Ectodermal cell (in vitro differentiated cells): ENCODE data around the gene HEBP1.

Experiments used
- H3K27ac ChIP-seq: 2 replicates; pipeline ENCODE4 v1.7.0; 2013; ENCODE audit warnings: mild to moderate bottlenecking, low read depth, low read length; ENCODE audit not compliant: insufficient read depth, poor library complexity, severe bottlenecking
- H3K27me3 ChIP-seq: 2 replicates; pipeline ENCODE4 v1.7.0; 2013; ENCODE audit warnings: mild to moderate bottlenecking, low read length; ENCODE audit not compliant: insufficient read depth, control insufficient read depth, poor library complexity, severe bottlenecking
- H3K36me3 ChIP-seq: one replicate; pipeline ENCODE4 v1.7.0; 2013; ENCODE audit warnings: low read length; ENCODE audit not compliant: control insufficient read depth, insufficient read depth
- H3K4me1 ChIP-seq: one replicate; pipeline ENCODE4 v1.7.0; 2013; ENCODE audit warnings: low read length; ENCODE audit not compliant: control insufficient read depth, insufficient read depth
- H3K4me3 ChIP-seq: 2 replicates; pipeline ENCODE4 v1.7.0; 2013; ENCODE audit warnings: low read depth, low read length, control low read depth; ENCODE audit not compliant: insufficient read depth
- H3K9me3 ChIP-seq: 2 replicates; pipeline ENCODE4 v1.7.0; 2013; ENCODE audit warnings: mild to moderate bottlenecking, low read length, moderate library complexity; ENCODE audit not compliant: control insufficient read depth
- WGBS, 2 experiments: methylation state at CpG; one replicate each; pipeline ENCODE4 v1.1.7; 2013; ENCODE audit warnings: missing lambda C conversion rate in 2 of 2; 5-methylcytosine and 5-hydroxymethylcytosine counted together

Gene HEBP1

DNA sequence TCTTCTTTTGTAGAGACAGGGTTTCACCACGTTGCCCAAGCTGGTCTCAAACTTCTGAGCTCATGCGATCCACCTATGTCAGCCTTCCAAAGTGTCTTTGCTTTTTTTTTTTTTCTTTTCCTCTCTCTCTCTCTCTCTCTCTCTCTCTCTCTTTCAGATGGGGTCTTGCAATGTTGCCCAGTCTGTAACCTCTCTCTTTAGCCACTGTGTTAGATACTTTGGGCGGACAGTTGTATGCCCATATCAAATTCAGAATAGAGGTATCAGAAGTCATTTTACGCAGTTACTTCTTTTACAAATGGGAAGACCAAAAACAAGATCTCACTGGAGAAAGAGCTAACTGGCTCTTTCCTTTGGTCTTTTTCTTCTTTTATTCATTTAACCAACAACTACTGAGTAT is 6.7 kb downstream of the HEBP1 start:
- Histone ChIP-seq H3K4me1 (peaks cover 8% of the 10 kb centered on the region), H3K27me3 (no peaks in the 10 kb centered on the region), H3K27ac (no peak overlapping the region), H3K36me3 (no peaks in the 10 kb centered on the region), H3K9me3 (no peaks in the 10 kb centered on the region), H3K4me3 (no peak overlapping the region)
- WGBS, 2 experiments, result 89 to 91% methylated on average over 4 of the region's 4 CpGs

DNA sequence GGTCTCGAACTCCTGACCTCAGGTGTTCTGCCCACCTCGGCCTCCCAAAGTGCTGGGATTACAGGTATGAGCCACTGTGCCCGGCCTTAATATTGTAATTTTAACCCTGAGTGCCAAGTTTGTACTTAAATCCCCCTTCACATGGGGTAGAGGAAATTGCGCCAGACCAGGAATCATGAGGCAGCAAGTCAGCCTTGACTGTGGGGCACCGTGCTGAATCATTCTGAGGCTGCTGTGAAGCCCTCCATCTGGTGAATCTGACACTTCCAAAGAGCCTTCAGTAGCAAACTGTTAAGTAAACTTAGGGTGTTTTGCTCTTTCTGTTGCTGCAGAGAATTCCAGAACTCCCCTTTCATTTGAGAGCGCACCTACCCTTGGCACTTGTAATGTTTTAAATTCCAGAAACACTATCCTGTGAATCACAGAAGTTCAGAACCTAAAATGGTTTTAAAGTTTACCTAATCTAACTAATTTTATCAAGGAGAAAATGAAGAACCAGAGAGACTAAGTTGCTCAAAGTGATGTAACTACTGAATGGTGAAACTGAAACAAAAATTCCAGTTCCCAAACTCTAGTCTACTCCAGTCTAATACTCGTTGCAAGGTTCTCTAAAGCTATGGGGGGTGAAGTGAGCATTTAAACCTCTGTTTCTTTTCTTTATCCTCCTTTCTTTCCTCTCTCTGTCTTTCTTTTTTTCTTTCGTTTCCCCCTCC is 7.5 kb downstream of the HEBP1 start:
- Histone ChIP-seq H3K27ac (no peak overlapping the region), H3K36me3 (peaks cover 2% of the 10 kb centered on the region), H3K4me3 (no peak overlapping the region), H3K4me1 (peaks cover 8% of the 10 kb centered on the region), H3K9me3 (no peaks in the 10 kb centered on the region), H3K27me3 (no peaks in the 10 kb centered on the region)
- 86 to 87% methylated on average over 8 of the region's 8 CpGs for WGBS, 2 experiments

GRCh38 chr12:12990700-12991468 is 9.2 kb downstream of the HEBP1 start:
- Histone ChIP-seq H3K4me3 (no peak overlapping the region), H3K27me3 (no peaks in the 10 kb centered on the region), H3K27ac (no peak overlapping the region), H3K9me3 (no peaks in the 10 kb centered on the region), H3K36me3 (peaks cover 16% of the 10 kb centered on the region), H3K4me1 (peaks cover 8% of the 10 kb centered on the region)
- 74 to 79% methylated on average over 6 to 7 of the region's 7 CpGs for WGBS, 2 experiments

- Histone ChIP-seq H3K4me3 (no peak overlapping the region), H3K27me3 (no peaks in the 10 kb centered on the region), H3K27ac (no peak overlapping the region), H3K9me3 (no peaks in the 10 kb centered on the region), H3K4me1 (peaks cover 8% of the 10 kb centered on the region), H3K36me3 (peaks cover 18% of the 10 kb centered on the region)
- WGBS, 2 experiments, result 65 to 73% methylated on average over 4 of the region's 5 CpGs
These were observed 12.6 kb downstream of the HEBP1 start for GRCh38 chr12:12987421-12987820.

DNA sequence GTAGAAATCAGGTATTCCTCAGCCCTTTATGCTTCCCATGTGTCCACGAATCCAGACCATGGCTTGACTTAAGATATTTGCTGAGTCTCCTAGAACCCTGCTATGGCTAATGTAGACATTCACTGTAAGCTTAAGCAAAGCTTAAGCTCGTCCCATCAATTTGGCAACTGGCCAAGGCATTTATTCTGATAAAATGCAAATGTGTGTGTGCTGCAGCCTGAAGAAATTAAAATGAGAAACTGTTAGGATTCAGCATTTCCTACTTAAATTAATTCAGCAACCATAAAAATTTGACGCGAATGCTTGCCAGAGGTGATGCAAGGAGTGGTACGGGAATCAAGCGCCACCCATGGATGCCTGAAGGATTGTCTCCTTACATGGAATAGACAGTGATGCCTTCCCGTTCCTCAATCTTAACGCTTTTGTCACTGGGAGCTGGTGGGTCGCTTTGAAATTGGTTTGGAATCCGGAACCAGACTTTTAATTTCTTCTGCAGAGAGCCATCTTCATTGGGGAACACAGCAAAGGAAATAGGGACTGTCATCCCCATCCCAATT is 13.2 kb downstream of the HEBP1 start:
- Histone ChIP-seq H3K27ac (no peak overlapping the region), H3K9me3 (no peaks in the 10 kb centered on the region), H3K27me3 (no peaks in the 10 kb centered on the region), H3K4me3 (no peak overlapping the region), H3K36me3 (peaks cover 18% of the 10 kb centered on the region), H3K4me1 (peaks cover 8% of the 10 kb centered on the region)
- WGBS, 2 experiments, result 95% methylated on average over 10 of the region's 10 CpGs

DNA sequence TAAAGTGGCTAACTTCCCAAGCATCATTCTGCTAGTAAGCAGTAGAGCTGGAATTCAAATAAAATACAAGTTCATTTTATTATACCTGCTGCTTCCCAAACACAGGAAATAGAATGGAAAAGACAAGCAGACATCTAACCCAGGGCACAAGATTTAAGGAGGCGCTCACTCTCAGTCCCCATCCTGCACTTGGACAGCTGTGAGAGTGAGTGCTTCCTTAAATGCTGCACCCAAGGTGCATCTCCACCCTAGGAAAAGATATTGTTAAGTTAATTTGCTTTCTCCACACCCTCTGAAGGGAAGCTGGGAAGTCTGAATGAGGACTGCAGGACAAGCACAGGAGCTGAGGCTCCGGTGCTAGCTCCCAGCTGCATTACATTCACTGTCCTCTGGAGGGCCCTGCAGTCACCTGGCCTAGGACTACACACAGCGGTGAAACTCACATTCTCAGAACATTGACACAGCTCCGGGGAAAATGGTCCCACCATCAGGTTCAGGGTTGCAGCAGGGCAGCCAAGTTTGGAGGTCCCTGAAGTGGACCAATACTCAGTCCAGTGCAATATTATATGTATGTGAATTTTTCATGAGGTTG is 14.2 kb downstream of the HEBP1 start:
- Histone ChIP-seq H3K27ac (no peak overlapping the region), H3K4me1 (peaks cover 2% of the 10 kb centered on the region), H3K36me3 (peaks cover 18% of the 10 kb centered on the region), H3K9me3 (no peaks in the 10 kb centered on the region), H3K27me3 (no peaks in the 10 kb centered on the region), H3K4me3 (no peak overlapping the region)
- WGBS, 2 experiments, result 63 to 64% methylated on average over 4 of the region's 4 CpGs

- peaks cover 18% of the 10 kb centered on the region for H3K36me3 ChIP-seq
- H3K27me3 ChIP-seq, result no peaks in the 10 kb centered on the region
- H3K4me1 ChIP-seq, result peaks cover 6% of the 10 kb centered on the region
- no peak overlapping the region for H3K4me3 ChIP-seq
- no peak overlapping the region for H3K27ac ChIP-seq
- WGBS, 2 experiments, result 98 to 99% methylated on average over 5 of the region's 5 CpGs
- H3K9me3 ChIP-seq, result no peaks in the 10 kb centered on the region
These were observed 15.9 kb downstream of the HEBP1 start for GRCh38 chr12:12984149-12984548.

- peaks cover 7% of the 10 kb centered on the region for H3K4me1 ChIP-seq
- no peaks in the 10 kb centered on the region for H3K27me3 ChIP-seq
- no peak overlapping the region for H3K4me3 ChIP-seq
- peaks cover 18% of the 10 kb centered on the region for H3K36me3 ChIP-seq
- WGBS, 2 experiments, result 61 to 76% methylated on average over 7 to 9 of the region's 9 CpGs
- no peaks in the 10 kb centered on the region for H3K9me3 ChIP-seq
- H3K27ac ChIP-seq, result no peak overlapping the region
These were observed 16.5 kb downstream of the HEBP1 start for GRCh38 chr12:12983420-12984035.

DNA sequence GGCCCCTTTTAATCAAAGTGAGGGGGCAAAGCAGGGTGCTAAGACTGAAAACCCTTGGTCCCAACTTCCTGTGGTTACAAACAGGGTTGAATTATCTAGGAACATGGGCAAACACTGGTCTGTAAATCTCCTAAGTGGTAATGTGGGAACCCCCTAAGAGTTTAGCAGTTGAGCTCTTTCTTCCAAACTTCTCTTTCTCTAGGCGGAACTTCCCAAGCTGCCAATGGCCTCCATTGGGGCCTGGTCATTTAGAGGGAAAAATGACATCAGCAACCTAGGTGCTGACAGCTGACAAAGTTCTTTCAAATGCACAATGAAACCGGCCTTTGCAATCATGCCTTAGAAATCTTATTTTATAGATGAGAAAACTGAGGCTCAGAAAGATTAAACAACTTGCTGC is 17.7 kb downstream of the HEBP1 start:
- Histone ChIP-seq H3K27me3 (no peaks in the 10 kb centered on the region), H3K27ac (no peak overlapping the region), H3K36me3 (peaks cover 13% of the 10 kb centered on the region), H3K9me3 (no peaks in the 10 kb centered on the region), H3K4me3 (no peak overlapping the region), H3K4me1 (peaks cover 7% of the 10 kb centered on the region)
- WGBS, 2 experiments, result 90 to 93% methylated on average over 2 of the region's 2 CpGs
